ENCODE results near the gene CHTF18.

CHTF18 gene

GRCh38 chr16:797686-798085 is 9.3 kb downstream of the CHTF18 start:
- Histone ChIP-seq H3K27me3 (ENCODE audit: insufficient read depth, low read length, poor library complexity, severe bottlenecking) (no peaks in the 10 kb centered on the region), H3K4me3 (ENCODE audit: low read length, poor library complexity, severe bottlenecking) (no peak overlapping the region), H4K20me1 (ENCODE audit: insufficient read depth, low read length, poor library complexity, severe bottlenecking) (no peaks in the 10 kb centered on the region), H3K36me3 (ENCODE audit: insufficient read depth, low read length) (no peaks in the 10 kb centered on the region), H2AFZ (ENCODE audit: low read length) (no peak overlapping the region), H3F3A (ENCODE audit: low read depth) (no peaks in the 10 kb centered on the region), H3K9me3 (ENCODE audit: insufficient read depth, low read depth, low read length) (no peaks in the 10 kb centered on the region), H3K79me2 (ENCODE audit: insufficient read depth, low read length) (no peaks in the 10 kb centered on the region), H3K9me2 (replicated peaks; ENCODE audit: low read depth, low read length) (no peaks in the 10 kb centered on the region), H3K4me1 (ENCODE audit: insufficient read depth, low read length, poor library complexity, severe bottlenecking) (no peaks in the 10 kb centered on the region), H3K9ac (ENCODE audit: low read depth, low read length, poor library complexity, severe bottlenecking) (no peak overlapping the region), H3K4me2 (ENCODE audit: low read depth, low read length, poor library complexity, severe bottlenecking) (no peak overlapping the region)
- TF ChIP-seq EZH2phosphoT487 (IDR thresholded peaks at IDR 0.05; ENCODE audit: borderline replicate concordance) (no peak), CTCF (conservative IDR thresholded peaks at IDR 0.05; ENCODE audit: low read length) (no peak)

GRCh38 chr16:798666-799065 is 10.2 kb downstream of the CHTF18 start:
- Histone ChIP-seq H4K20me1 (ENCODE audit: insufficient read depth, low read length, poor library complexity, severe bottlenecking) (no peaks in the 10 kb centered on the region), H3K4me1 (ENCODE audit: insufficient read depth, low read length, poor library complexity, severe bottlenecking) (no peaks in the 10 kb centered on the region), H3F3A (ENCODE audit: low read depth) (no peaks in the 10 kb centered on the region), H3K4me3 (ENCODE audit: low read length, poor library complexity, severe bottlenecking) (no peak overlapping the region), H3K9ac (ENCODE audit: low read depth, low read length, poor library complexity, severe bottlenecking) (no peak overlapping the region), H3K9me3 (ENCODE audit: insufficient read depth, low read depth, low read length) (no peaks in the 10 kb centered on the region), H3K36me3 (ENCODE audit: insufficient read depth, low read length) (no peaks in the 10 kb centered on the region), H3K9me2 (replicated peaks; ENCODE audit: low read depth, low read length) (no peaks in the 10 kb centered on the region), H3K4me2 (ENCODE audit: low read depth, low read length, poor library complexity, severe bottlenecking) (no peak overlapping the region), H3K79me2 (ENCODE audit: insufficient read depth, low read length) (no peaks in the 10 kb centered on the region), H3K27me3 (ENCODE audit: insufficient read depth, low read length, poor library complexity, severe bottlenecking) (no peaks in the 10 kb centered on the region), H2AFZ (ENCODE audit: low read length) (no peak overlapping the region)
- TF ChIP-seq CTCF (conservative IDR thresholded peaks at IDR 0.05; ENCODE audit: low read length) (no peak), EZH2phosphoT487 (IDR thresholded peaks at IDR 0.05; ENCODE audit: borderline replicate concordance) (no peak)

- Histone ChIP-seq H3F3A (ENCODE audit: low read depth) (no peaks in the 10 kb centered on the region), H3K36me3 (ENCODE audit: insufficient read depth, low read length) (no peaks in the 10 kb centered on the region), H4K20me1 (ENCODE audit: insufficient read depth, low read length, poor library complexity, severe bottlenecking) (no peaks in the 10 kb centered on the region), H3K4me1 (ENCODE audit: insufficient read depth, low read length, poor library complexity, severe bottlenecking) (no peaks in the 10 kb centered on the region), H3K9me2 (replicated peaks; ENCODE audit: low read depth, low read length) (no peaks in the 10 kb centered on the region), H3K4me2 (ENCODE audit: low read depth, low read length, poor library complexity, severe bottlenecking) (no peak overlapping the region), H3K4me3 (ENCODE audit: low read length, poor library complexity, severe bottlenecking) (no peak overlapping the region), H2AFZ (ENCODE audit: low read length) (no peak overlapping the region), H3K27me3 (ENCODE audit: insufficient read depth, low read length, poor library complexity, severe bottlenecking) (no peaks in the 10 kb centered on the region), H3K9me3 (ENCODE audit: insufficient read depth, low read depth, low read length) (no peaks in the 10 kb centered on the region), H3K9ac (ENCODE audit: low read depth, low read length, poor library complexity, severe bottlenecking) (no peak overlapping the region), H3K79me2 (ENCODE audit: insufficient read depth, low read length) (no peaks in the 10 kb centered on the region)
- no peak for TF ChIP-seq EZH2phosphoT487 (IDR thresholded peaks at IDR 0.05; ENCODE audit: borderline replicate concordance)
- no peak for TF ChIP-seq CTCF (conservative IDR thresholded peaks at IDR 0.05; ENCODE audit: low read length)
Measured at GRCh38 chr16:799111-799947, 10.9 kb downstream of the CHTF18 start.

Measured in Loucy (cell line).